NB4 (cell line): ENCODE measurements around the gene ASCC3.

Source experiments
- CTCF ChIP-seq: IDR thresholded peaks from one replicate; pipeline ENCODE4 v1.5.1; 2012; ENCODE audit warnings: low read depth, low read length
- MAX ChIP-seq: IDR thresholded peaks from 2 replicates; pipeline ENCODE4 v1.6.1; 2011; ENCODE audit warnings: low read depth, low read length
- MYC ChIP-seq: IDR thresholded peaks from 2 replicates; pipeline ENCODE4 v1.6.1; 2011; ENCODE audit warnings: low read depth, low read length
- POLR2A ChIP-seq: IDR thresholded peaks from 2 replicates; pipeline ENCODE4 v1.6.1; 2011; ENCODE audit warnings: mild to moderate bottlenecking; ENCODE audit not compliant: insufficient read length; ENCODE audit errors: extremely low read depth

GRCh38 chr6:100663219-100663863 lies 217.8 kb downstream of the ASCC3 start:
- TF ChIP-seq CTCF: no peak
- TF ChIP-seq POLR2A: no peak
- TF ChIP-seq MYC: no peak
- no peak for TF ChIP-seq MAX
